ENCODE results near the gene PLXDC2. TPM values are rescaled to one million over a fixed set of nuclear protein-coding genes. Genes with fewer than 3 reads are reported as not detected.

The PLXDC2 gene
- total RNA-seq, 4 donors from 2014 or later = 21.2 to 43.2 (median 32.7) TPM

DNA sequence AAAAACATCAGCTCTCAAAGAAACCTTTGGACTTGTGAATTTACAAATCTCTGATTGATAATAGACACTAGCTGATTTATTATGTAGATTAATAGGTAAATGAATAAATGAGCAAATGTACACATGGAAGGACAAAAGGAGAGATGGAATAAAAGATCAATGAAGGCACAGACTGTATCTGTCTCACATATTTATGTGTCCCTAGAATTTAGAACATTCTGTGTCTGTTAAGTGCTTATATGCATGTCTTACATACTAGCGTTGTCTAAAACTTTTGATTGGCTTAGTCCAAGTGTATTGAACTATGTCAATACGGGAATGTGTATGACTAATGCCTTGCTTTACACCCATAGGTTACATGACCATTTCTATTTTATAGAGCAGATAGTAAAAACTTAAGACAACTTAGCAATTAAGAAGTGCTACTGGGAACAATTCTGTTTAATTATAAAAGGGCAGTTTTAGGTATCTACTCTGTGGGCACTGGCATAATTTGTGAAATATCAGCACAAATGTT lies 140.3 kb downstream of the PLXDC2 start:
- peaks cover 0 to 6% (median 0%) of the 10 kb centered on the region in 4 donors for H3K4me1 ChIP-seq
- no peak for TF ChIP-seq POLR2A (IDR thresholded peaks at IDR 0.05)
- TF ChIP-seq, protein P1, sequence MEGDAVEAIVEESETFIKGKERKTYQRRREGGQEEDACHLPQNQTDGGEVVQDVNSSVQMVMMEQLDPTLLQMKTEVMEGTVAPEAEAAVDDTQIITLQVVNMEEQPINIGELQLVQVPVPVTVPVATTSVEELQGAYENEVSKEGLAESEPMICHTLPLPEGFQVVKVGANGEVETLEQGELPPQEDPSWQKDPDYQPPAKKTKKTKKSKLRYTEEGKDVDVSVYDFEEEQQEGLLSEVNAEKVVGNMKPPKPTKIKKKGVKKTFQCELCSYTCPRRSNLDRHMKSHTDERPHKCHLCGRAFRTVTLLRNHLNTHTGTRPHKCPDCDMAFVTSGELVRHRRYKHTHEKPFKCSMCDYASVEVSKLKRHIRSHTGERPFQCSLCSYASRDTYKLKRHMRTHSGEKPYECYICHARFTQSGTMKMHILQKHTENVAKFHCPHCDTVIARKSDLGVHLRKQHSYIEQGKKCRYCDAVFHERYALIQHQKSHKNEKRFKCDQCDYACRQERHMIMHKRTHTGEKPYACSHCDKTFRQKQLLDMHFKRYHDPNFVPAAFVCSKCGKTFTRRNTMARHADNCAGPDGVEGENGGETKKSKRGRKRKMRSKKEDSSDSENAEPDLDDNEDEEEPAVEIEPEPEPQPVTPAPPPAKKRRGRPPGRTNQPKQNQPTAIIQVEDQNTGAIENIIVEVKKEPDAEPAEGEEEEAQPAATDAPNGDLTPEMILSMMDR (IDR thresholded peaks at IDR 0.05) = no peak
- H3K36me3 ChIP-seq = no peaks in the 10 kb centered on the region
- H3K27ac ChIP-seq = no peak overlapping the region
- H3K9me3 ChIP-seq = no peaks in the 10 kb centered on the region
- H3K27me3 ChIP-seq = no peaks in the 10 kb centered on the region
- no peak overlapping the region for H3K4me3 ChIP-seq
- DNase-seq = no peak

DNA sequence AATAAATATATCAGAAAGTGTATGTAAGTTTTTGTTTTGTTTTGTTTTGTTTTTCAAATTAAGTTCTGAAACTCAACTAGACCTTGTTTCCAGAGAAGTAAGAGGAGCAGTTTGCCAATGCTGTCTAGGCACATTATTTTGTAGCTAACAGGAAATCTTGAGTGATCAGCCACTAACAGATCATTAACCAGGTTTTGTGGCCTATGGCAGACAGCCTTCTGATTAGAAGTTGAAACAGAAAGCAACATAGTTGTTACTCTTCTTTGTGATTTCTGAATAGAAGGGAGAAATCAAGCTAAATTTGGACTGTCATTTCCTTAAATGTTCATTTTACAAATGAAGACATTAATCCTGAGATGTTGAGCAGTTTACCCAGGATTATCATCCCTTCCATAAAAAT lies 142.6 kb downstream of the PLXDC2 start:
- no peak for TF ChIP-seq POLR2A (IDR thresholded peaks at IDR 0.05)
- TF ChIP-seq, protein P1 (IDR thresholded peaks at IDR 0.05) = no peak
- no peak overlapping the region for H3K4me3 ChIP-seq
- H3K27ac ChIP-seq = no peak overlapping the region
- no peak for DNase-seq
- no peaks in the 10 kb centered on the region for H3K9me3 ChIP-seq
- no peaks in the 10 kb centered on the region for H3K36me3 ChIP-seq
- H3K4me1 ChIP-seq = peaks cover 0 to 6% (median 0%) of the 10 kb centered on the region in 4 donors
- H3K27me3 ChIP-seq = no peaks in the 10 kb centered on the region

DNA sequence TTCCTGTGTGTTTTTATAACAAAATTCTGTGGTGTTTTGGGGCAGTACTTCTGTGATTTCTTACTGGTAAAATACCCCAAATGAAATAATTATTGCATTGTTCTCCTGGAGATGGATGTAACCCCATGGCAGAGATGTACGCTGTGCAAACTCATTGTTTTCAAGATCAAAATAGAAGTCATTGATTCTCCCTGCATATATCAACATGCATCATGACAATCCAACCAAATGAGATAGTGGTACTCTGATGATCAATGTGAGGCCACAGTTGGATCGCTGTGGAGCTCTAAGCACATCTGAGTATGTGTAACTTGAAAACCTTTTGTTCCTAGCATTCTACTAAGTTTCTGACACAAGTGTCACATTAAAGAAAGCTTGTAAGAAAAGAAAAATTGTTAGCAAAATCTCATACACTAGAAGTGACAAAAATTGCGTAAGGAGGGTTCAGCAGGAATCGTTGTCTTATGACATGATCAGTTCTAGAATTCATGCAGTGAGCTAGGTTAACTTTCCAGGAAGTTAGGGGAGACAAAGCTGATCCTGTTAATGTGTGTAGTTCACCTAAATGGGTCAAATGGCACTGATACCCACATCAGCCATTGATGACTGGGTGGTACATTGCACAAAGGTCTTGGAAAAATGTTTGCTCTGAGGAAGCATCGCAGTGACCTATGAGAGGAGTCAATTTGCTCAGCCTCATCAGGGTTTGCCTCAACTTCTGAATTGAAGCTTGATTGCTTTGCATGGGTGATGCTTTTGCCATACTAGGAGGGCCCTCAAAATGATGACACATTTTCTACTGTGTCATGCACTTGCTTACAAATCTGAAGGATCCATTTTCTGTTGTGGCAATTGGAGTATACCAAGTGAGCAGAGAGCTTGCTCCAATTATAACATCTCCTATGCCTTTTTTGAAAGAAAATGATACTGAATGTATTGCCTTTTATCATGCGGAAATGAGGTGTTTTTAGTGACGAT lies 145.1 kb downstream of the PLXDC2 start:
- H3K36me3 ChIP-seq = no peaks in the 10 kb centered on the region
- TF ChIP-seq, protein P1 (IDR thresholded peaks at IDR 0.05) = no peak
- no peak for TF ChIP-seq POLR2A (IDR thresholded peaks at IDR 0.05)
- H3K4me1 ChIP-seq = peaks cover 0 to 6% (median 0%) of the 10 kb centered on the region in 4 donors
- no peaks in the 10 kb centered on the region for H3K27me3 ChIP-seq
- H3K27ac ChIP-seq = no peak overlapping the region
- H3K4me3 ChIP-seq = no peak overlapping the region
- no peaks in the 10 kb centered on the region for H3K9me3 ChIP-seq
- DNase-seq = no peak

DNA sequence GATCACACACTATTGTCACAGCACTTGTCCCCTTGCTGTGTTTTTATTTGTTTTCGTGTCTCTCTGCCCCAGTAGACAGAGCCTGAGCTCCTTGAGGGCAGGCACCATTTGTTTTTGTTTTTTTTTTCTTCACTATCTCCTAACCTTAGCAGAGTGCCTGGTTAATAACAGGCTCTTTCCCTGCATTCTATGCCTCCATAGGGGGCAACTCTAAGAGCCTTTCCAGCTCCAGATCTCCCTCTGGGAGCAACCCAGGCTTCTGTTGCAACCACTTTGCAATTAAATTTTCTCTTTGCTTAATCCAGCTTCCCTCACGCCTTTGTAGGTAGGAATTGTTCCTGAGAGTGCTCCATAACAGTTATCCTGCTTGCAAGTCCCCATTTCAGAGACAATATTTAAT lies 148.4 kb downstream of the PLXDC2 start:
- DNase-seq = no peak
- no peak for TF ChIP-seq POLR2A (IDR thresholded peaks at IDR 0.05)
- TF ChIP-seq, protein P1 (IDR thresholded peaks at IDR 0.05) = no peak
- Histone ChIP-seq H3K27ac (no peak overlapping the region), H3K9me3 (no peaks in the 10 kb centered on the region), H3K4me3 (no peak overlapping the region), H3K4me1 (peaks cover 0 to 6% (median 0%) of the 10 kb centered on the region in 4 donors), H3K27me3 (no peaks in the 10 kb centered on the region), H3K36me3 (no peaks in the 10 kb centered on the region)

DNA sequence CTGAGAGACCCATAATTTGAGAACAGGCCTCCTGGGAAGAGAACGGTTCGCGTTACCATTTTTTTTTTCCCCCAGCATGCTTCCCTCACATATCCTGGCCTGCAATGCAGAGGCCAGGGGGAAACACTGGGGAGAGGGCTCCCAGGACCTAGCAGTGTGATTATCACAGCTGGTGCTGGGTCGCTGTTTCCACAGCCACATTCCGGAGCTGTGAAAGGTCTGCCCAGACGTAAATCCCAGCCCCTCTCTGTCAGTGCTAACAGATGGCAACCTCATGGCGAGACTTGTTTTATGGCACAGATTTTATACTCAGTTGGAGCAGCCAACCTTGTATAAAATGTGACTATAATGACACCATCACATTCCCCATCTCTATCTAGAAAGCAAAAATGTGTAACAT lies 150.5 kb downstream of the PLXDC2 start:
- TF ChIP-seq, protein P1 (IDR thresholded peaks at IDR 0.05) = no peak
- TF ChIP-seq POLR2A (IDR thresholded peaks at IDR 0.05) = no peak
- no peak for DNase-seq
- no peak overlapping the region for H3K4me3 ChIP-seq
- H3K36me3 ChIP-seq = no peaks in the 10 kb centered on the region
- no peaks in the 10 kb centered on the region for H3K4me1 ChIP-seq
- H3K27me3 ChIP-seq = no peaks in the 10 kb centered on the region
- H3K27ac ChIP-seq = no peak overlapping the region
- H3K9me3 ChIP-seq = no peaks in the 10 kb centered on the region

All from Peyer's patch (tissue), 4 donors.